Measurements from ENCODE around the gene CATSPER1. TPM values are rescaled to one million over a fixed set of nuclear protein-coding genes. Genes with fewer than 3 reads are reported as not detected.

The CATSPER1 gene
- total and polyA plus RNA-seq, 2 of the 13 experiments (the other 11 are each of a cell fraction or from before 2014, with no cell fraction given), result 0.17 TPM; not detected in 1

GRCh38 chr11:66045177-66045639, 18.9 kb upstream of the CATSPER1 start (continued):
- TF ChIP-seq PREB (CRISPR knock-in tag; IDR thresholded peaks at IDR 0.05), result no peak
- TF ChIP-seq GABPB1 (CRISPR knock-in tag; IDR thresholded peaks at IDR 0.05), result peak; percentile 56
- TF ChIP-seq ZNF556 (CRISPR knock-in tag; IDR thresholded peaks at IDR 0.05; ENCODE audit: borderline replicate concordance), result peak; percentile 47; the same call in 1 of the 2 replicates
- TF ChIP-seq SRSF9 (IDR thresholded peaks at IDR 0.05; ENCODE audit: borderline replicate concordance, insufficient read depth, low read depth, low read length, poor library complexity, severe bottlenecking), result no peak
- TF ChIP-seq BHLHE40 (IDR thresholded peaks at IDR 0.05; ENCODE audit: low read length), result no peak
- TF ChIP-seq ZNF558 (CRISPR knock-in tag; IDR thresholded peaks at IDR 0.05; ENCODE audit: borderline replicate concordance), result no peak
- TF ChIP-seq CTCF (CRISPR knock-in tag; IDR thresholded peaks at IDR 0.05), result peak; percentile 91
- peak; percentile 46 for TF ChIP-seq HNRNPLL (IDR thresholded peaks at IDR 0.05; ENCODE audit: low read depth, low read length, poor library complexity, severe bottlenecking)
- no peak for TF ChIP-seq ZNF280D (CRISPR knock-in tag; IDR thresholded peaks at IDR 0.05)
- TF ChIP-seq HMGXB4 (CRISPR knock-in tag; IDR thresholded peaks at IDR 0.05; ENCODE audit: borderline replicate concordance in 1 of 2, low read depth in 1 of 2), result peak; percentile 73 to 82
- TF ChIP-seq ZNF788 (CRISPR knock-in tag; IDR thresholded peaks at IDR 0.05; ENCODE audit: borderline replicate concordance), result peak; percentile 59; the same call in 1 of the 2 replicates
- no peak for TF ChIP-seq ZFP36L2 (CRISPR knock-in tag; IDR thresholded peaks at IDR 0.05)
- peak; percentile 38; the same call in 1 of the 2 replicates for TF ChIP-seq FOXK1 (CRISPR knock-in tag; IDR thresholded peaks at IDR 0.05; ENCODE audit: borderline replicate concordance, low read depth)
- peak; percentile 93 for TF ChIP-seq PATZ1 (CRISPR knock-in tag; IDR thresholded peaks at IDR 0.05)
- TF ChIP-seq ZBTB10 (CRISPR knock-in tag; IDR thresholded peaks at IDR 0.05; ENCODE audit: borderline replicate concordance), result no peak
